ENCODE measurements around the gene TBC1D8B. TPM values are rescaled to one million over a fixed set of nuclear protein-coding genes. Genes with fewer than 3 reads are reported as not detected.

TBC1D8B gene
- total and polyA plus RNA-seq, 2 of the 8 experiments (the other 6 are each of a cell fraction or from before 2014, with no cell fraction given) = 0.91 to 8.4 TPM

- H3K23ac ChIP-seq (ENCODE audit: insufficient read length) = no peak overlapping the region
- 89% methylated on average over 7 of the region's 7 CpGs; no CpG with 5 or more reads in 1 of the 2 experiments for WGBS, 2 experiments (ENCODE audit: extremely low coverage in 1 of 2, insufficient coverage in 1 of 2, insufficient read length in 1 of 2, insufficient replicate concordance in 2 of 2, low coverage in 1 of 2, low lambda C conversion rate in 2 of 2, missing lambda C conversion rate in 1 of 2)
- H3K79me1 ChIP-seq (ENCODE audit: low read depth, low read length) = no peaks in the 10 kb centered on the region
- H3K56ac ChIP-seq (replicated peaks; ENCODE audit: insufficient read length, low read depth, low read length) = no peak overlapping the region
- ChIA-PET CTCF (ENCODE audit: partially characterized antibody) (no interaction called here), POLR2A (ENCODE audit: partially characterized antibody) (no interaction called here)
- no peak overlapping the region for H4K8ac ChIP-seq (ENCODE audit: extremely low read depth, insufficient read depth, low read length)
- no peak overlapping the region for H2BK120ac ChIP-seq (replicated peaks; ENCODE audit: low read depth, low read length)
- no peak overlapping the region for H2BK15ac ChIP-seq (ENCODE audit: low read length)
- no peak for DNase-seq (ENCODE audit: low read depth in 1 of 2, low spot score in 2 of 2)
- no peak overlapping the region for H2AFZ ChIP-seq (ENCODE audit: low read length)
- no peak overlapping the region for H3K27ac ChIP-seq (ENCODE audit: low read depth, low read length)
- H3K4me2 ChIP-seq (ENCODE audit: insufficient read depth in 1 of 2, low read depth in 2 of 2, low read length in 2 of 2) = no peak overlapping the region
- no peak overlapping the region for H2BK5ac ChIP-seq (ENCODE audit: low read depth, low read length)
- H3K23me2 ChIP-seq (ENCODE audit: low read depth, low read length) = no peaks in the 10 kb centered on the region
- no peak overlapping the region for H3K14ac ChIP-seq (ENCODE audit: insufficient read length)
- no peaks in the 10 kb centered on the region for H3K4me1 ChIP-seq (replicated peaks in 1 of 4; ENCODE audit: control insufficient read depth in 3 of 4, insufficient read depth in 4 of 4, low read length in 3 of 4)
- H4K91ac ChIP-seq (replicated peaks; ENCODE audit: insufficient read length, low read length) = no peak overlapping the region
- H3K18ac ChIP-seq (ENCODE audit: extremely low read depth, low read length) = no peak overlapping the region
- H2AK5ac ChIP-seq (ENCODE audit: low read depth, low read length) = no peak overlapping the region
- no peak overlapping the region for H3K4ac ChIP-seq (replicated peaks; ENCODE audit: insufficient read length, low read depth, low read length)
- no peak overlapping the region for H2BK20ac ChIP-seq (ENCODE audit: low read length)
- no peak overlapping the region for H2BK12ac ChIP-seq (ENCODE audit: low read depth, low read length)
- H3K79me2 ChIP-seq (ENCODE audit: control insufficient read depth in 1 of 2, insufficient read depth in 2 of 2, low read length in 2 of 2) = no peaks in the 10 kb centered on the region
- no peak overlapping the region for H3K4me3 ChIP-seq (ENCODE audit: extremely low read depth in 1 of 4, insufficient read depth in 2 of 4, low read depth in 3 of 4, low read length in 4 of 4)
- no peak overlapping the region for H4K5ac ChIP-seq (ENCODE audit: insufficient read length, low read depth, low read length)
- H4K20me1 ChIP-seq (replicated peaks in 1 of 2; ENCODE audit: control insufficient read depth in 1 of 2, insufficient read depth in 2 of 2, low read length in 2 of 2) = no peaks in the 10 kb centered on the region
- no peaks in the 10 kb centered on the region for H3K27me3 ChIP-seq (replicated peaks in 1 of 4; ENCODE audit: control insufficient read depth in 3 of 4, extremely low read depth in 1 of 4, insufficient read depth in 3 of 4, low read length in 3 of 4)
- H3K36me3 ChIP-seq (ENCODE audit: control insufficient read depth in 2 of 4, insufficient read depth in 4 of 4, low read length in 3 of 4) = no peaks in the 10 kb centered on the region
- H3K9ac ChIP-seq (replicated peaks in 1 of 4; ENCODE audit: extremely low read depth in 1 of 4, low read depth in 3 of 4, low read length in 3 of 4) = no peak overlapping the region
- no peaks in the 10 kb centered on the region for H3K9me3 ChIP-seq (ENCODE audit: insufficient read depth in 2 of 2, low read depth in 1 of 2, low read length in 1 of 2)
- FAIRE-seq = no peak
- TF ChIP-seq BACH1 (IDR thresholded peaks at IDR 0.05; ENCODE audit: low read length) = no peak
- no peak for TF ChIP-seq NANOG (IDR thresholded peaks at IDR 0.05; ENCODE audit: insufficient read depth, low read depth, low read length, poor library complexity, severe bottlenecking)
- no peak for TF ChIP-seq ASH2L (IDR thresholded peaks at IDR 0.05; ENCODE audit: low read length)
- TF ChIP-seq KDM1A (IDR thresholded peaks at IDR 0.05; ENCODE audit: borderline replicate concordance, low read length) = no peak
- no peak for TF ChIP-seq TEAD4 (IDR thresholded peaks at IDR 0.05; ENCODE audit: low read depth, low read length)
- TF ChIP-seq JUN (IDR thresholded peaks at IDR 0.05; ENCODE audit: low read depth, low read length) = no peak
- no peak for TF ChIP-seq KDM5A (IDR thresholded peaks at IDR 0.05; ENCODE audit: low read length)
- no peak for TF ChIP-seq HDAC2 (IDR thresholded peaks at IDR 0.05; ENCODE audit: borderline replicate concordance in 1 of 2, low read depth in 2 of 2, low read length in 2 of 2)
- no peak for TF ChIP-seq SRF (IDR thresholded peaks at IDR 0.05; ENCODE audit: low read depth, low read length)
- TF ChIP-seq SP4 (IDR thresholded peaks at IDR 0.05; ENCODE audit: low read length) = no peak
- no peak for TF ChIP-seq RBBP5 (IDR thresholded peaks at IDR 0.05; ENCODE audit: borderline replicate concordance, low read depth, low read length)
- TF ChIP-seq MAFK (IDR thresholded peaks at IDR 0.05; ENCODE audit: low read depth, low read length) = no peak
- no peak for TF ChIP-seq EZH2 (IDR thresholded peaks at IDR 0.05; ENCODE audit: low read depth, low read length, severe bottlenecking)
- no peak for TF ChIP-seq POU5F1 (IDR thresholded peaks at IDR 0.05; ENCODE audit: low read depth, low read length)
Measured at GRCh38 chrX:106811131-106811910, 8.8 kb downstream of the TBC1D8B start.

Data from H1 (cell line).